AG20443 (cell line): ENCODE results near the gene TSHZ2.
"Not testable (repeated sequence)": the region's sequence is repeated elsewhere in the genome, so short reads cannot be mapped to it uniquely, and the experiment has no call there.

ENCODE experiments used
- DNase-seq: peaks from one replicate; pipeline ENCODE4 v3.0.0; 2012; ENCODE audit warnings: low spot score, mixed read lengths

The TSHZ2 gene

DNA sequence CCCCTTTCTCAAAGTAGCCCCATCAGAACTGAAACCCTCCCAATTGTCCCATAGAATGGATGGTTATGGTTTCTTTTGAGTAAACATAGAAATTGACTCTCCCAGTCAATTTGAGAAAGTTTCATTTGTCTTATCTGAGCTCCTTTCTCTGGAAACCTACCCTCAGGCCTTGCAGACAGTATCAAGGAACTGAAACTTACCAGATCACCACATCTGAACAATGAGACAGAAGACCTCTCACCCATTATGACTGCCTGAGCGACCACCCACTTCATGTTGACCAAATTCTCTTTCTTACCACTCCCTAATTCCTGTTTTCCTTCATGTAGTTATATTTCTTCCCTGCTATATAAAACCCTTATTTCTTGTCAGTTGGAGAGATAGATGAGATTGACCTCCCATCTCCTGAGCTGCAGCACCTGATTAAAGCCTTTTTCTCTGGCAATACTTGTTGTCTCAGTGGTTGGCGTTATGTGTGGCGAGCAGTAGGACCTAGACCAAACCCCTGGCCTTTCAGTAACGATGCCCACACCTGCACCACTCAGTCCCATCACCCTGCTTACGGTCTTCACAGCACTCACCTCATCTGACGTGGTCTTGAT, 482.6 kb downstream of the TSHZ2 start:
- no peak for DNase-seq

DNA sequence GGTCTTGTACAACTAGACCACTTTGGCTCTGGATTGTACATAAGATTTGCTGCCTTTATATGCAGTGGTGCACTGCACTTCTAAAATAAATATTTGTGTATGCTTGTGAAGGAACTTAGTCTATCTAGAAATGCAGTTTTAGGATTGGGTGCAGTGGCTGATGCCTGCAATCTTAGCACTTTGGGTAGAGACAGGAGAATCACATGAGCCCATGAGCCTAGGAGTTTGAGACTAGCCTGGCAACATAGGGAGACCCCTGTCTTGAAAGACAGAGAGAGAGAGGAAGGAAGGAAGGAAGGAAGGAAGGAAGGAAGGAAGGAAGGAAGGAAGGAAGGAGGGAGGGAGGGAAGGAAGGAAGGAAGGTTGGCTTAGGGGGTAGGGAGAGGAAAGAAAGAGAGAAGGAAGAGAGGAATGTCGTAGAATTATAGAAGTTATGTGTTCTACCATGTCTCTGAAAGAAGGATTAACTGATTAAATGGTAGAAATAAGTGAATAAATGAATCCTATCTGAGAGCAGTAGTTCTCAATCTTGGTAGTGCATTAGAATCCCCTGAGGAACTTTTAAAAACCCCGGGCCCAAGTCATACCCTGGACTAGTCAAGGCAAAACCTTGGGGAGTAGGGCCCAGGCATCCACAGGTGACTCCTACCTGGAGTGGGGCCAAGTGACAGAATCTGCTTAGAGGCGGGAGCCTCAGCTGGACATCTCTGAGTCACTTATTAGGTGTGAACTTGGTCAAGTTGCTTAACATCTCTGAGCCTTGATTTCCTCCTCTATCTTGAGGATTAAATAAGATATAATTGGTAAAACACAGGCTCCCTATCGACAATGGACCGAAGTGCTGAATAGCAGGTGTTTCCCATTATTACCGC, 491.2 kb downstream of the TSHZ2 start:
- no peak for DNase-seq

DNA sequence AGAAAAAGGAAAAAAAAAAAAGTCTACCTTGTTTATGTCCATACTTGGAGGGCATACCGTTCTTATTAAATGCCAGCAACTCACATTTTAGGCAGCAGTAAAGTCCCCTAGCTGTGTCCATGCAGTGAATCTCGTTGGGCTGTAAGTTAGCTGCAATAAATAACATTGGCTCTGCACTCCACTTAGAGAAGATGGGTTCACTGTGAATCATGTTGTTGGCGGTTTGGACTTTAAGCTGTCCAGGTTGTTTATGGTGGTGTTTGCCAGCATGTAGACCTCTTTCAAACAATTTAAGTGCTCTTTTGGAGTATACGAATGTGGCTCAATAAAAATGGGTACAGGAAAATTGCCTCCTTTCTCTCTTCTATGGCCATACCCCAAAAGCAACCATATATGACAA, 494.1 kb downstream of the TSHZ2 start:
- no peak for DNase-seq

DNA sequence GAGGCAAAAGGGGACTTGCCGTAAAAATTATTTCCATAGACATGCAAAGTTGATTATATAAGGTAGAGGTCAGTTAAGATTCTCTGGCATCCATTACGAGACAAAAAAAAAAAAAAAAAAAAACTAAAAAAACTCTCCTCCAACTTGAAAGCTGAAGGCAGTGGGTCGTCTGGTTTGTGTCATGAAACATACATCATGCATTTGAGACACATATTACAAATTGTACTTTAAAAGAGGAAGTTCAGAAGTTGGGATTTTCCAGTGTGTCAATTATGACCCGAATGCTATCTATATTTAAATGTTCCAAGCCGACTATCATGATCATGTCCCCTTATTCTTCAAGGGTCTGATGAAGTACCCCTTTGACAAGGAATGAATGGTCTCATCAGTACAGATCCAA, 496.4 kb downstream of the TSHZ2 start:
- no peak for DNase-seq

DNA sequence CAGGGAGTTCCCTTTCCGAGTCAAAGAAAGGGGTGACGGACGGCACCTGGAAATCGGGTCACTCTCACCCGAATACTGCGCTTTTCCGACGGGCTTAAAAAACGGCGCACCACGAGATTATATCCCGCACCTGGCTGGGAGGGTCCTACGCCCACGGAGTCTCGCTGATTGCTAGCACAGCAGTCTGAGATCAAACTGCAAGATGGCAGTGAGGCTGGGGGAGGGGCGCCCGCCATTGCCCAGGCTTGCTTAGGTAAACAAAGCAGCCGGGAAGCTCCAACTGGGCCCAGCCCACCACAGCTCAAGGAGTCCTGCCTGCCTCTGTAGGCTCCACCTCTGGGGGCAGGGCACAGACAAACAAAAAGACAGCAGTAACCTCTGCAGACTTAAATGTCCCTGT, 500.7 kb downstream of the TSHZ2 start:
- DNase-seq, result not testable (repeated sequence)

DNA sequence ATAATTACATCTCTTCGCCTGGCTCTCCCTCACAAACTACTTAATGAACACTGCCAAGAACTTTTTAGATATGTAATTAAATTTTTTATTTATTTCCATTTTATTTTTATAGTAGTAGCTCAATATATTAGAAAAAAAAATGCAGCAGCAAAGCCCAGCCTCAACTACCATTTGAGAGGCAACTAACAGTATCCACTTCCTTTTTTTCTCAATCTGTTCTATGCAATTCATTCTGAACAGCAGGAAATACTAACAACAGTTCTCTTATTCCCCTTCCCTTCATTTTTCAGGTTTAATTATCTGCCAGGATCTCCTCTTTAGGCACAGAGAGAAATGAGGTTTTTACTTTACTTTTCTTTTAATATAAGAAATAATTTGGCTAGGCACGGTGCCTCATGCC, 508.8 kb downstream of the TSHZ2 start:
- no peak for DNase-seq

DNA sequence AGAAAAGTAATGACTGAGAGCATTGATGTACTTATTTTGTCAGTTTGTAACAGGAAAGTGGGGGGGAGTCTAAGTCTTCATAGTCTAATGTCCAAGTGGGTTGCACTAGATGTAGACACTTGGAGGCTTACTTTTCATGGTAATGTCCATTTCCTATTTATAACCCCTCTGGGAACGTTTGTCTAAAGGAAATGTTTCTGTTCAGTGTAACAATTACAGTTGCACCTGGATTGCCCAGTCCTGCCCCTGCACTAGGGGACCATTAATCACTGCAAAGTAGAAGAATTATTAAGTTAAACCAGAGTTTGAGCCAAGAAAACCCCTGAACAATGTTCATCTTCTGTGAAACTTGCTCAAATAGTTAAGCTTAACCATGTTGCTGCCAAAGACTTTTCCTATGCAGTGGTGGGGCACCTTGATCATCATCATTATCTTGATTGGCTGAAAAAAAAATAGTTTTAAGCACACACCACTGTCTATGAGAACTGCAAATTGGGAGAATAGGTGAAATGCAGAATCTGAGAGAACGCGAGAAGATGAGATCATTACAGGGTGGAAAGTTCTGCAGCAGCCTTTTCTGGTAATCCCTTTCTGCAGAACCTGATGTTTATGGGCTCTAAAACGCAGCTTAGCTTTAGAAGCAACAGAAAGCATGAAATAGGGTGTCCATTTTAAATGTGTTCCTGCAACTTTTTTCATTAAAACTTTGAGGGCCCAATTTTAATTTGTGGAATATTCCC, 515.5 kb downstream of the TSHZ2 start:
- DNase-seq, result no peak

DNA sequence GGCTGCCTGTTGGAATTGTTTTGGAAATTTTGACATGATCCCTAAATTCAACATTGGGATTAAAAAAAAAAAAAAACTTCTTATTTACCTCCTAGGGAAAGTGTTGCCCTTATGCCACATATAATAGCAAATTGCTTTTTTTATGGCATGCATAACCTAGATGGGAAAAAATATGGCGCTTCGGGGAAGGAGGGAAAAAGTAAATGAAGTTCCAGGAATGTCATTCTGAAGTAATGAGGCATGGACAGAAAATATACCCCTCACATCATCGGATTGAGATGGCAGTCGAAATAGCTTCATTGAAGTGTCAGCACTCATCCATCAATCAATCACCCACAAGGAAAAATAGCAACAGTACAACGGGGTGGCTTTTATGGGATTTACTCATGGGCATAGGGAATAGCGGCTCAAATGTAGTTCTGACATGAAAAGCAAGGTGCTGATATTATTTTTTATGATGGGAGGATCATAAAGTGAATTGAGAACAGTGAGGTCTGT, 516.7 kb downstream of the TSHZ2 start:
- no peak for DNase-seq

DNA sequence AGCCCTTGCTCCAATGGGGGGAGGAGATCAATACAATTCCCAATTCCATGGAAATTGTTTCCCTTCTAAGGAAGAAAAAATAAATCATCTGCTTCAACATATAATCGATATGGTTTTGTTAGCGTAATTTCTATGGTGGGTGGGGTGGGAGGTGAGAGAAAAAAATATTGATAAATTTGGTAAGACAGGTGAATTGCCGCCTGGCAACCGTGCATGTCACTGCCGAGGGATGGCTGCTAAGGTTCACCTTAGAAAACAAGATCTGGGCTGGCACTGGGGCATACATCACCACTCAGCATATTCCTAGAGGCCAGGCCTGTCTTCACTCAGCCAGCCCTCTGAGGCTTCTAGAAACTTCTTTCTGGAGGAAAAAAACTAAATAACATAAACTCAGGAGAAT, 517.4 kb downstream of the TSHZ2 start:
- no peak for DNase-seq

DNA sequence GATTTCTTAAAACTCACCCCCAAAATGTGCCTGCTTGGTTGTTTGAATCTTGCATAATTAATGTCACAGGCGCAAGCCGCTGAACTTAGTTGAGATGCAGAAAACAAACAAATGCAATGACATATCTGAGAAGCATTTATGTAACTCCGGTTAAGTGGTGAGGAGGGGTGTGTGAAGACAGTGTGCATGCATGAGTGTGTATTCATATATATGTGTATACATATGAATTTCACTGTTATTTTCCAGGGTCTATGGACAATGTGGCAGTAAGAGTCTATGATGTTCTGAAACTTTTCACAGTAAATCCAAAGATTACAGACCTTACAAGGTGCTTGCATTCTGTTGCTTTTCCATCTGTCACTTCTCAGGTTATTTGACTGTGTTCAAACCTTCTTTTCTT, 518.5 kb downstream of the TSHZ2 start:
- DNase-seq, result no peak

DNA sequence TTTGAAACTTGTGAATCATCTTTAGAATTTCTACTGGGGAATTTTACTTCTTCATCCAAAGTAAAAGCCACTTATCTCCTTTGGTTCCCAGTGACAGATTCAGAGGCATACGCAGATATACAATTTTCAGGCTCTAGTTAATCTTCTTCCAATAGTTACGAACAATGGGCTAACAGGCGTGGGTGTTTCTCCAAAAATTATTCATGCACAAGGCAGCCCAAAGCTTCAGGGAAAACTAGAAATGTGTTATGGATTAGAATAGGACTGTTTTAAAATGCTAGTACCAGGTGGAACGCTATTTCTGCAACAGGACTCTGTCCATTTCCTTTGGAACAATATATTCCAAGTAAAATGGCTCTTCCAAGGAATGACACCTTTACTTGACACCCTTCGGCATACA, 519.3 kb downstream of the TSHZ2 start:
- no peak for DNase-seq

DNA sequence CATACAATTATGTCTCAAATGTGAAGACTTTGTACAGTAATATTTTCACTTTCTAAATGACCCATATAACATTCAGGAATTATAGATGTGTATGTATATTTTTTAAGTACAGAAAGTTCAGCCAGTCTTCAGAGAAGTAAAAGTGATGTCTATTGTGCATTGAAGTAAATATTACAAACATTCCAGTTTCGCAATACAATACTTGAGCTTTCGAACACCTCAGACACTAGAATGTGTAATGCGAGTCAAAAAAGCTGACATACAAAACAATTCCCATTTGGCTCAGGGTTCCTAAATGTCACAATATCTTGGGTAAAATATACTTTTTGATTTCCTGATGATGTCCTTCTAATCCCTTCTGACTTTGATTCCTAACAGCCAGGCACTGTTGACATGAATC, 520.1 kb downstream of the TSHZ2 start:
- DNase-seq, result no peak

DNA sequence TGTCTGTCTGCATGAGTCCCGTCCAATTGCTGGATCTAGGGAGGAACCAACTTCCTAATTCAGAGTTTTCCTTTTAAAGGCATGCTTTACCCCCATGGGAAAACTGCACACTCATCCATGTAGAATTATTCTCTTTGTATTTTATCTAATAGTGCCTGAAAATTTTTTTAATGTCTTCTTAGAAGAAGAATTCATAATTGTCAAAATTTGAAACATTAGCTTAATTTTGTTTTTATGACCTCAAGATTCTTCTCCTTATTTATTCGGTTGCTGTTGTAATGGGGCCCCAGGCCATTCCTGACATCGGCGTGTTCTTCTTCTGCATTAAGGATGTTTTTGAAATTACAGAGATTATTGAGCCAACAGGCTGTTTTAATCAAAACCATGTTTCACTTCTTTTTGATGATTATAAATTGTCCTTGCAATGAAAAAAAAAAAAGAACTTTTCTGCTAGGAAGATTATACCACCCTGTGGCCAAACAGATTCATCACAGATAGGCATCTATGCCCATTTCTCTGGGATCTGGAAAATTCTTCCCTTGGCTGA, 521.2 kb downstream of the TSHZ2 start:
- DNase-seq, result peak; percentile 48

DNA sequence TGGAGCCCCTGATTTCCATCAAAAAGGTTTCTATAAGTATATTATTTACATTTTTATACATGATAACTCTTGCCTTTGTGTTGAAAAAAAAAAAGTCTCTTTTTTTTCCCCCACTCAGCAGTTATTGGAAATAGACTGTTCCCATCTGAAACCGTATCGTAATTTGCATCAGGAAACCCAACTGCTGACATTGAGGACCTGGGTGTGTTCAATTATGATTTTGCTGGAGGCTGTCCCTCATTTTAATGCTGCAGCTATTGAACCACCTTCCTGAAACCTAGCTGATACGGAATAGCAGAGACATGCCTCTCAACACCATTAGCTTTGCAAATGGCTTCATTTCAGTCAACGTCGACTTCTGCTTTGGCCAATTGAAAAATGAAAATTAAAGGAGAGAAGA, 522.6 kb downstream of the TSHZ2 start:
- no peak for DNase-seq

DNA sequence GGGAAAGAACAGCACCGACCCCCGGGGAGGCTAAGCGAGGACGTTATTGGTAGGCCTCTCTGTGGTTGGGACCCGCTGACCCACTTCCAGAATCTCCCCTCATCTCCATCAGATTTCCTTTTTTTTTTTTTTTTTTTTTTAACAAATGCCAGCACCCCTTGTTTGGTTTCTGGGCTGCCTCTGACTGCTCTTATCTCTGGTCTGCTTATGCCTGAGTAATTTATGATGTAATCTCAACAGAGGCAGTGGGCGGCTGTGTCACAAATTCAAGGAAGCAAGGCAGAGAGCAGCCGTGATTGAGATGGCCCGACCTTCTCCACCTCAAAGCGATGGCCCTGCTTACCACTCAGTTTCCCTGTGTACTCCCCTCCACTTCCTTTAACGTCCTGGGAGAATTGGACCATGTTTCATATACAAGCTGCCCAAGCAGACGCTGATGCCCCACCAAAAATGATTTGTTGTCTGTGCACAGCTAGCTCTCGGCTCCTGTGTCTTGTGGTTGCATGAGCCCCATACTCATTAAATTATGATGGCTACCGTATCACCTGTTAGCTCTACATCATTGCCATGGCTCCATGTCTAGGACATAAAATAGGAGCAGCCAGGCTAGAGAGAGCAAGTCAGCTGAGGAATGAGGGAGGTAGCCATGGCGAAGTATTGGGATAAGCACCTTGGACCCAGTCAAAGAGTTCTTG, 523.4 kb downstream of the TSHZ2 start:
- DNase-seq, result no peak

DNA sequence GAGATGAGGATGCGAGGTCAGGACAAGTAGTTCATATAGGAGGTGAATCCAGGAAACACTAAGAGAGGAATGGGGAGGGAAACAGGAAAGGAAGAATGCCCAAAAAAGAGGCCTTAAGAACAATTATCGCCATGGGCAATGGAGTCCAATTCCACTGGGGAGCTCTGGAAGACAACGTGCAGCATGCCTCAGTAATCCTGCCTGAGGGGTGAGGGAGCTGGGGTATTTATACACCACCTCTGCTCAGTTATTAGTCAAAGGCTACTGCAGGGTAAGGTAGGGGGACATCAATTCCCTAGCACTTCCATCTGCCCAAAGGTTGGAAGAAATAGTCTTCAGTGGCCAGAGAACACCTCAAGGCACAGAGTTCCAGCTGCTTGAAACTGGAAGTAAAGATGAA, 525.1 kb downstream of the TSHZ2 start:
- DNase-seq, result no peak

DNA sequence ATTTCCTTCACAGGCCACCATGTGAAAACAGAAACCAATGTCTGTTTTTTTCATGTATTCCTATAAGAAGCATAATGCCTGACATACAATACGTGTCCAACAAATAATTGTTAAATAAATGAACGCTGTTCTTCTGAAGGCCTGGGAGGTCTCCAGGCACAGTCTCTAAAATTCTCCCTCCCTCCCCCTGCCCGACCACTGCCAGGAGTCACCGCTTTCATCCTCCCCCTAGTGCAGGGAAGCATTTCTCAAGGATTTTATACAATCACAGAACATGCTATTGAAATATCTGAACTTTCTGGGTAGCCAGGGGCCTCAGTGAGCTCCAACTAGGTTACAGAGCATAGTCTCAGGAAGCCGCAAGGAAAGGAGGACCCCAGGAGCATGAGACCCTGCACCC, 526.2 kb downstream of the TSHZ2 start:
- DNase-seq, result no peak

DNA sequence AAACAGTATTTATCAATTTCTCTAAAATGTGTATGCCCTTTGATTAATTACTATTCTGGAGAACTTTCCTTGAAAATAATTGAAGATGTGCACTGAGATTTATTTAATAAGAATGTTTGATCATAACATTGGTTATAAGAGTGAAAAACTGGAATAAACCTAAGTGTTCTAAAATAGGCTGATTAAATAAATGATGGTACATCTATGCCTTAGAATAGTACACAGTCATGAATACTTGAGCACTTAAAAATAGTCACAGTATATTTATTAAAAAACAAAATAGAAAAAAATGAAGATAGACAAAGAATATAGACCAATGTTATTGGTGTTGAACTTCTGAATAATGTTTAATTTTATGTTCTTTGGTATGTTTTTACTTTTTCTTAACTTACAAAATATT, 528.5 kb downstream of the TSHZ2 start:
- DNase-seq, result no peak

DNA sequence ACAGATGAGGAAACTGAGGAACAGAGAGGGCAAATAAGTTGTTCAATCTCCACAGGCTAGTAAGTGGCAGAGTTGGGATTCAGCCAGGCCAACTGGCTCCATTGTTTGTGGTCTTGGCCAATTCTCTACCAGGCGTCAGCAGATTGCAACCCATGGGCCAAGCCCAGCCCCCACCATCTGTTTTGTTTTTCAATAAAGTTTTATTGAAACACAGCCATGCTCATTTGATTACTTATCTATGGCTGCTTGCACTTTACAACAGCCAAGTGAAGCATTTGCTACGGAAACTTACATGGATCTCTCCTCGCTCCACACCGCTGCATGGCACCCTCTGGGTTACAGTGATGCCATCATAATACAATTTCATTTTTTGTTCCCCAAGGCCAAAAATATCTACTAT, 530.7 kb downstream of the TSHZ2 start:
- no peak for DNase-seq

DNA sequence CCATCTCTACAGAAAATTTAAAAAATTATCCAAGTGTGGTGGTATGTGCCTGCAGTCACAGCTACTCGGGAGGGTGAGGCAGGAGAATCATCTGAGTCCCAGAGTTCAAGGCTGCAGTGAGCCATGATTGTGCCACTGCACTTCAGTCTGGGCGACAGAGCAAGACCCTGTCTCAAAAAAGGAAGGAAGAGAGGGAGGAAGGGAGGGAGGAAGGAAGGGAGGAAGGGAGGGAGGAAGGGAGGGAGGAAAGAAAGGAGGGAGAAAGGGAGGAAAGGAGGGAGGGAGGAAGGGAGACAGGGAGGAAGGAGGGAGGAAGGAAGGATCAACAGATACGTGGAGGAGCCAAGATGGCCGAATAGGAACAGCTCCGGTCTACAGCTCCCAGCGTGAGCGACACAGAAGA, 531.4 kb downstream of the TSHZ2 start:
- DNase-seq, result no peak

DNA sequence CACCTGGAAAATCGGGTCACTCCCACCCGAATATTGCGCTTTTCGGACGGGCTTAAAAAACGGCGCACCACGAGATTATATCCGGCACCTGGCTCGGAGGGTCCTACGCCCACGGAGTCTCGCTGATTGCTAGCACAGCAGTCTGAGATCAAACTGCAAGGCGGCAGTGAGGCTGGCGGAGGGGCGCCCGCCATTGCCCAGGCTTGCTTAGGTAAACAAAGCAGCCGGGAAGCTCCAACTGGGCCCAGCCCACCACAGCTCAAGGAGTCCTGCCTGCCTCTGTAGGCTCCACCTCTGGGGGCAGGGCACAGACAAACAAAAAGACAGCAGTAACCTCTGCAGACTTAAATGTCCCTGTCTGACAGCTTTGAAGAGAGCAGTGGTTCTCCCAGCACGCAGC, 531.9 kb downstream of the TSHZ2 start:
- not testable (repeated sequence) for DNase-seq

DNA sequence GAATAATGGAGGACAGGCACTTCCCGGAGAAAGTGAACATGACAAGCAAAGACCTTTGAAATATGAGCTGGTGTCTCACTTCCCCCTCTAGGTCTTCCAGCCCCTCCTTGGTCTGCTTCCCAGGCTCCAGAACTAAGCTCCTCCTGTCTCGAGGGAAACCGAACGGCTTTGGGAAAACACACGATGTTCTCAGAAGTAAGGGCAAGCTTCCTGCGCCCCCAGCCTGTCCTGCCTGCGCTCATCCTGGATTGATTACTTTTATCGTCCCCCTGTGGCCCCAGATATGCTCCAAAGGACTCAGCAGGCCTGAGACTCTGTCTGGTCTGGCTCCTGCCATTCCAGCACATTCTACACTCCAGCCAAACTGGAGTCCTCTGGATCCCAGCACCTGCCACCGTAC, 538.1 kb downstream of the TSHZ2 start:
- DNase-seq, result no peak
